GM12864 (cell line): ENCODE data around the gene RASSF8.

ENCODE experiments used
- DNase-seq: peaks from one replicate; pipeline ENCODE4 v3.0.0-alpha.2; 2011; ENCODE audit warnings: low read depth
- H3K4me3 ChIP-seq: 2 replicates; pipeline ENCODE4 v1.5.1; 2011; ENCODE audit warnings: mild to moderate bottlenecking, low read depth, low read length, control low read depth
- CTCF ChIP-seq: IDR thresholded peaks from 2 replicates; pipeline ENCODE4 v1.5.1; 2011; ENCODE audit warnings: low read depth, mild to moderate bottlenecking, moderate library complexity, low read length, control low read depth, inconsistent platforms; ENCODE audit errors: missing control alignments

The RASSF8 gene

DNA sequence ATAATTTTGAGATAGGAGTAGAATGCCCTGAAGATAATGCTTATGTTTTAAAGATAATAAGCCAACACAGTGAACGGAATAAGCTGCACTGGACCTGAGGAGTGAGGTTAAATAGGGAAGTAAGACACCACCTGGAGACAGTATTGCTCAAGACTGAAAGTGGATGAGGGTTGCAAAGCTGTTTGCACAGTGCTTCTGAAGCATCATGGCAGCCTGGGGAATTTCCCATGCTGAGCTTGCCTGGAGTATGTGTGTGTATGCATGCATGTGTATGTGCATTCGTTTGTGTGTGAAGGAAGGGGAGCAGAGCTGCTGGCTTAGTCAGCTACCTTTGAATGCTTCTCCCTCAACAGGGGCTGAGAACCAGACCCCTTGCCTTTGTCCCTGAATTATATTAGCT, 130.5 kb downstream of the RASSF8 start:
- peak; percentile 74 for DNase-seq

DNA sequence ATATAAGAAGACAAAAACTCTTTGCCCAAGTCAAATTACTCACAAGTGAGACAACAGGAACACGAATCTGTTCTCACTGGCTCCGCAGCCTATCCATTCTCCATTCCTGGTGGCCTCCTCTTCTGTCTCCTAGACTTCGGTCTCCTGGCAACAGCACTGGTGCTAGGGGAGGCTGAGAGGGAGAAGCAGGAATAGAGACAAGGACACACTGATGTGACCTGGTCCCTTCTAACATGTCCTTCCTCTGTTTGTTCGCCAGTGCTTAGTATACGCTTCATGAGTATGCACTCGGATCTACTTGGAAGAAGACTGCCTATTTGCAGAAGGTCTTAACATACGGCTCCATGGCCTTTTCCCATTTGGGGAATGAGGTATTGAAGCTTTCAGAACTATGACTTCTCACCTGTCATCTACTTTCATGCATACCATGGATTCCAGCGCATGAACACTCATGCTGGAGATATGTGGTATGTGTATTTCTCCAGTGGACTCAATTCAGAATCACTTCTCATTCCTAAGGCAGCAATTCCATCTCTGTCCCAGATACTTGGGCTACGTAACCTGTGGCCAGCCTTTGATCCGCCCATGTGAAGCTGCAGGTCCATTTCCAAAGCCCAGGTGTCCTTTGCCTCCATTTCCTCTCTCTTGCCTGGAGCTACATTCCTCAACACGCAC, 132.5 kb downstream of the RASSF8 start:
- H3K4me3 ChIP-seq = no peak overlapping the region
- no peak for TF ChIP-seq CTCF
- no peak for DNase-seq

More for the DNA sequence above, 130.5 kb downstream of the RASSF8 start:
- no peak overlapping the region for H3K4me3 ChIP-seq
- no peak for TF ChIP-seq CTCF

DNA sequence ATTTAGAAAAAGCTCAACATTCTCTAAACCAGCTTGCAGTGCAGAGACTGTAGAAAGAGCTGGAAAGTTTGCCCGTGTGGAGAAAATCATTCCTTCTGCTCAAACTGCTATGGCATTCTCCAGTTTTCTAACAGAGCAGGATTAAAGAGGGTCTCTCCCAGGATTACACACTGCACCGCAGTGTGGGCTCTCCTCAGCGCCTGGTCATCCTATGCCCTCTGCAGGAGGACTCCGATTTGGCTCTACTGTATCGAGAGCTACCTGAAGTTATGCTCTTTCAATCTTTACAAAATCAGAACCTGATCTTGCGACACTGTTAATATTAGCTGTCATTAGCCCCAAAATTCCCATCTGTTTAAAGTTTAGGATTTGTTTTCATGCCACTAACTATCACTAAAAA, 133.3 kb downstream of the RASSF8 start:
- no peak for DNase-seq
- H3K4me3 ChIP-seq = no peak overlapping the region
- TF ChIP-seq CTCF = no peak

DNA sequence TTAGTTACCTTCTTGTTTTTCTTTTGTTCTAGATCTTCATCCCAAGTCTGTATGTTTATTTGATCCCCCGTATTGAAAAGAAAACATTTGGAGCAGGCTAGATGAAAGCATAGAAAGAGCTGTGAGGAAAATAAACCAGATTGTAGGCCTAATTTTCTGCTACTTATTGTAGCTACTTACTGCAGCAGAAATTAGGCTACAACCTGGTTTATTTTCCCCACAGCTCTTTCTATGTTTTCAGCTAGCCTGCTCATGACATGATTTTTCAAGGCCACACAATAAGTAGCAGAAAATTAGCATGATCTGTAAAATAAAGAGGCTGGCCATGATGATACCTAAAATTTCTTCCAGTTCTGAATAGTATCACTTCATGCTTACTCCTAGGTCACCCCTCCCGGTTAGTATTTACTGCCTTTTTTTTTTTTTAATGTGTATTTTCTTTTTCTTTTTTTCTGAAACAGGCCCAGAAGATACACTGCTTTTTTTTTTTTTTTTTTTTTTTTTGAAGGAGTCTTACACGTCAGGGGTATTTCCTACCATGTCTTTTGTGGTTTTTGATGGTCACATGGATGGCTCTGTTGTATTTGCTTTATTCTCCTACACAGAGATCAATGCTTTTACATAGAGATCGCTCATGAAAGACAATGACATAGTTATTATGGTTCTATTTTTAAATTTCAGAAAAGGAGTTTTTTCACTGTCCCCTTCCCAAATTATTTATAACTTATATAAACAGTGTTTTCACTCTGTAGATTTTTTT, 134.0 kb downstream of the RASSF8 start:
- TF ChIP-seq CTCF = no peak
- no peak overlapping the region for H3K4me3 ChIP-seq
- DNase-seq = no peak

DNA sequence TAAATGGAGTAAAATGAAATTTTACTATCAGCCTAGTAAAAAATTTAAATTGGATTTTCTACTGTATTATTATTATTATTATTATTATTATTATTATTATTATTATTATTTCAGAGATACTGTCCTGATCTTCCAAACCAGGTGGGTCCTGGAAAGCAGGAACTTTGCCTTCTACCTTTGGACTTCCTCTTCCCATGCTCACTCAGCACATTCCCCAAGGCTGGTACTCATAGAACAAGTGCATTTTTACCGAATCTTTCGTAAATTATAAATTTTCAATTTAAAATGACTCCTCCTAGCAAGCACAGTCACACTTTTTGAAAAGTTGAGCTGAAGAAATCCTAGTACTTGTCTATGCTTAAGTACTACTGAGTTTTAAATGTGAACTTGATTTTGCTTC, 136.7 kb downstream of the RASSF8 start:
- H3K4me3 ChIP-seq = no peak overlapping the region
- no peak for TF ChIP-seq CTCF
- no peak for DNase-seq

- DNase-seq = no peak
- no peak for TF ChIP-seq CTCF
- no peak overlapping the region for H3K4me3 ChIP-seq
Observed at GRCh38 chr12:26096036-26096435, 137.6 kb downstream of the RASSF8 start.
